Inflammatory macrophage treated with lipopolysaccharide for 4 hours (primary cell): ENCODE data around the gene ZNF212.

ENCODE experiments used
- DNase-seq: peaks from one replicate; pipeline ENCODE4 v3.0.0-alpha.2; 2020

Gene ZNF212

DNA sequence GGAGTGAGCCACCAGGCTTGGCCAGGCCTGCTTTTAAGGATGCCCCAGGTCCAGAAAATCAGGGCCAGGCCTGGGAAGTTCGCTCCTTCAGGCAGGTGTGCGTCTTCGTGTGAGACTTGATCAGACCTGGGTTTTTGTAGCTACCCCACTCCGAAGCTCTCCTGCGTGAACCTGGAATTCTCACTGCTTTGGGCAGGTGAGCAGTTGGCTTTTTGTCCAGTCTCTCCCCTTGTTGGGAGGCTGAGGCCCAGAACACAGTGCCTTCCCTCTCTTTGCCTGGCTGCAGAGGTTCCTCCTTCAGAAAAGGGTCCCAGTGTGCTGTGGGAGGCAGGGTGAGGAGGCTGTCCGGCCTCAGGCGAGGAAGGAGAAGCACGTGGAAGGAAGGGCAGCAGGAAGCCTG is 49.8 kb downstream of the ZNF212 start:
- DNase-seq: no peak

DNA sequence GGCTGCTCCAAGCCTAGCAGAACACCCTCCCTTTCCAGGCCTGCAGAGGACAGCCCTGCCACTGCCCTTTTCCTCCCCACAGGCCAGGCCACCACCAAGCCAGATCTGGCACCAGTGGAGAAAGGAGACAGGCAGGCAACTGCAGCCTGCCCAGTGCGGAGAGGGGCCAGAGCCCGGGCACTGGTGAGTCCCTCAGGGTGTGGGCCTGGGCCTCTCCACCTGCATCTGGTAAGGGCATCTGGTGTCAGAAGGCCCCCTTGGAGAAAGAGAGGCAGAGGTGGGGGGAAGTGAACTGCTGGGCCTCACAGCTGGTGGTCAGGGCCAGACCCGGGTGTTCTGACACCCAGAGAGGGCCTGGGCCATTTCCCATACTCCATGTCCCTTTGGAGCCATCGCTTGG is 50.4 kb downstream of the ZNF212 start:
- DNase-seq: no peak

DNA sequence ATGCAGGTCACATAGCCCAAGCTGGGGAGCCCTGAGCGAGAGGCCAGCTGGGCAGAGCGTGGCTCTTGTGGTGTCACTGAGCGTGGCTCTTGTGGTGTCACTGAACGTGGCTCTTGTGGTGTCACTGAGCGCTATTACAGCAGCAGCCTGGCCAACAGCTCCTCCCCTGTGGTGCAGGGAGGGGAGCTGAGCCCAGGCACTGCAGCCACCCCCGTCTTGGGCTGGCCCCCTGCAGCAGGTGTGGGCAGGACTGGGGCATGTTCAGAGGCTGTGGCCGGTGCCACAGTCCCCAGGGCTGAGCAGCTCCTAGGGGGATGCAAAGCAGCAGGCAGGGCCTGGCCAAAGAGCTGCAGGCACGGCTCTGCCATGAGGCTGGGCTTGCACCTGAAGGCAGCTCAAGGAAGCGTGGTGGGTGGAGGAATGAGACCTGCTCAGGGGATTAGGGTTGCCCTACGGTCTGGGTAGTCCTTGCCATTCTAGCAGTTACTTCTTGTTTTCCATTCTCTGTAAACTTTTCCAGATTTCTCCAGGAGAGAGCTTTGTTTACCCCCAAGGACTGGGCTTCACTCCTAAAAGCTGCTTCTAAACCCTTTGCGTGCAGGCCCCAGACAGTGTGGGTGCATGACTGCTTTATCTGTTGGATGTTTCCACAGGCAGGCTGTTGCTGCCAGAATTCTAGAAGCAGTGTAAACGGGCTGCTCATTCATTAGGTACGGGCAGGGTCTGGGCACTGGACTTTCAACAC is 51.8 kb downstream of the ZNF212 start:
- no peak for DNase-seq

DNA sequence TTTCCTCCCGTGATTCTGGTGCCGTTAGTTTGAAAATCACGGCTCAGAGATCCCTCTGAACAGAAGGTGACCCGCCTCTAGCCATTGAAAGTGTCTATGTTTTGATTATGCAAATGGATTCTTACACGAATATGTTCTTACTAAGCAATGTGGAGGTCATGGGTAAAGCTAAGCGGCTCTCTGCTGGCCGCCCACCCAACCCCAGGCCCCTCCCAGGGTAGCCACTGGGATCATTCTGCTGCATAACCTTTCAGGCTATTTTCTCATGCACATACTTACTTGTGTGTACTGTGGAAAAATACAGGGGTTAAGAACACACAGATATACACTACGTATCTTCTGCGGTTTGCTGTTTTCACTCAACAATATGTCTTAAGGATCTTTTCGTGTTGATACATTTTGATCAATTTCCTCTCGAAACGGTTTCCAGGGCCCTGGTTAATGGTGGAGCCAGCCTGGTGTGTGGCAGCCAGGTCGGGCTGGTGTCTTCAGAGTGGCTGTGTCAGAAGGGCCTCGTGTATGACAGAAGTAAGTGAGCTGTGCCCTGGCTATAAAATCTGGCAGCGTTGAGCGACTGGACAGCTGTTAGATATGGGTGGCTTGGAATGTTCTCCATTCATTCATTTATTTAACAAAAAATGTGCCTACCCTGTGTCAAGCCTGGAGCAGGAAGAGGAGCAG is 52.5 kb downstream of the ZNF212 start:
- no peak for DNase-seq

DNA sequence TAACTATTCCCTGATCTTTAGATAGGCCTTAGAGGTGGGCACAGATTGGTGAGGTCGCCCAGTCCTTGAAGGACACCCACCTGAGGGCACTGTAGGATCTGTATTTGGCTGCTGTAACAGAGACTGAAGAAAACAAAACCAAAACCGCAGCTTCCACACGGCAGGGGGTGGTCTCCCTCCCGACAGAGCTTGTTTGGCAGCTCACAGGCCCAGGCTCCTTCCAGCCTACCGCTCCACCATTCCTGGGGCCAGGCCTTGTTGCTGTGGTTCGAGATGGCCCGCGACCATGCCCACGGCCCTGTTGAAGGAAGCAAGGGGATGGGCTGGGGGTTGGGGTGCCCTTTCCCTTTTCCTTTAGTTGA is 53.0 kb downstream of the ZNF212 start:
- DNase-seq: no peak

DNA sequence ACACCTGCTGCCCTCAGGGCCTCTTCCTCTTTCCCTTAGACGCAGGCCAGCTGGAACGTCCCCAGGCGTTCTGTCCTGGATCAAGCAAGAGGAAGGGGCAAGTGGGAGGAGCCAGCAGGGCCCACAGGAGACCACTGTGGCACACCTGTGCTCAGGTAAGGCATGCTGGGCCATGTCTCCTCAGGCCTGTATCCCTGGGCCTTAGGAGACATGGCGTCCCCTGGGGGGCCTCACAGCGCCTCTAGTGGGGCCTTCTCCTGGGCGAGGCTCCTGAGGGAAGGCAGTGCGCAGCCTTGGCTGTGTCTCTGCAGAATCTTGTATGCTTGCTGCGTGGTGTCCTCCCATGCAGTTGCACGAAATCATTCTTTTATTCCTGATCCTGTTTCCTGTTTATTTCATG is 53.9 kb downstream of the ZNF212 start:
- DNase-seq: no peak

DNA sequence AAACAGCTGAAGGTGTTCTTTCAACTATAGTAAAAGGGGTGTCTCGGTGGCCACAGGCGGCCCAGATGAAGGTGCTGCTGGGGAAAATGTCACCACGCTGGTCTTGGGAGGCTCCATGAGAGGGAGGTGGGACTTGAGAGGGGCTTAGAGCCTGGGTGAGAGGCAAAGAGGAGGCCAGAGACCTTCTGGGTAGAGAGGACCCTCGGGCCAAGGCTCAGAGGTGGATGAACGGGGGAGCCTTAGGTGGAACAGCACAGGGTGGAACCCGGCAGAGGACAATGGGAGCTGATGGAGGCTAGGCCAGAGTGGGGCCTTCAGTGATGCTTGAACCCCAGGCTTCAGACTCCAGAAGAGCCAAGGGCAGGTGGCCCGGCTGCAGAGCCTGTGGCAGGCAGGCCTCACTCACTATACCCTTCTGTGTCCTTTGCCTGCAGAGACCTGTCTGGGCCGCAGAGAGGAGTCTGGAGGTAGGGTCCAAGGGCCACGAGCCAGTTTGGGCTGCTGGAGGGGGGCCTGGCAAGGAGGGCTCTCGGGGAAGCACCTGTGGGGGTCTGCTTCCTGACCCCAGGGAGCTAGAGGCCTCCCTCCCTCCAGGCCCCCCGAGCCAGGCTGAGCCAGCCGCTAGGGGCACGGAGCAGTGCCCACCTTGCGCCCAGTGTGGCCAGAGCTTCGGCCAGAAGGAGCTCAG is 54.6 kb downstream of the ZNF212 start:
- DNase-seq: no peak

DNA sequence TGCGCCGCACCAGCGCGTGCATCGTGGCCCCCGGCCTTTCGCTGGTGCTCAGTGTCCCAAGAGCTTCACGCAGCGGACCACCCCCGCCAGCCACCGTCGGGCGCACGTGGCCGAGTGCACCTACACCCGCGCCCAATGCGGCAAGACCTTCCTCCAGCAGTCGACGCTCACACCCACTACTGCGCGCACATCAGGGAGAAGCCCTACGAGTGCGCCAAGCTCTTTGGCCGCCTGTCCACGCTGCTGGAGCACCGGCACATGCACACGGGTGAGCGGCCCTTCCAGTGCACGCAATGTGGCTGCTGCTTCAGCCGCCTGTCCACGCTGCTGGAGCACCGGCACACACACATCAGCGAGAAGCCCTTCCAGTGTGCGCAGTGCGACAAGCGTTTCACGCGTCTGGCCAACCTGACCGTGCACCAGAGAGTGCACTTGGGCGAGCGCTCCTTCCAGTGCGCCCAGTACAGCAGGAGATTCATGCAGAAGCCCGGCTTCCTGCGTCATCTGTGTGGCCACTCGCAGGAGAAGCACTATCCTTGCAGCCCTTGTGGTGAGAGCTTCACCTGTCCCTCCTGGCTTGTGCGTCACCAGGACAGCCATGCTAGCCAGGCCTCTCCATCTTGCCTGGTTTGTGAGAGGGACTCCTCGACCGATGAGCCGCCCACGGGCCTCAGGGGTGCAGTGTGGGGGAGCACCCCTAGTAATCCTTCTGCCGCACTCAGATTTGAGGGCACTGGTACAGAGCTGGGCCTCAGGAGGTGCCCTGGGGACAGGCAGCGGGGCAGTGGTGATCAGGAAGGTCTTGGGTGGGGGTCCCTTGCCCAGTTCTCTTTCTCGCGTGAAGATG is 55.4 kb downstream of the ZNF212 start:
- no peak for DNase-seq

DNA sequence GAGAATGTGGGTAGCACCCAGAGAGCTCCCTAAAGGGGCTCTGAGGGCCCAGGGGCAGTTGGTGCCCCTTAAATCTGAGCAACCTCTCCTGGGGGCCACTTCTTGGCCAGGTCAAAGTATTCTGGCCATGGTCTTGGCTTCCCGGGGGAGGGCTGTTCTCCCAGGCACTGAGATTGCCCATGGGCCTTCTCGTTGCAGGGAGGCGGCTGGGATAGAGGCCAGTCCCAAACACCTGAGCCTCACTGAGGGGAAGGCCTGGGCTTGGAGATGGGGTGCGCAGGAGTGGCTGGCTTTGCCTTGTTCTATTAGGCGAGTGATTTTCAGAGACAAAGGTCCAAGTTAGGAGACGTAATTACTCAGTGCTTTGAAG is 56.0 kb downstream of the ZNF212 start:
- no peak for DNase-seq

DNA sequence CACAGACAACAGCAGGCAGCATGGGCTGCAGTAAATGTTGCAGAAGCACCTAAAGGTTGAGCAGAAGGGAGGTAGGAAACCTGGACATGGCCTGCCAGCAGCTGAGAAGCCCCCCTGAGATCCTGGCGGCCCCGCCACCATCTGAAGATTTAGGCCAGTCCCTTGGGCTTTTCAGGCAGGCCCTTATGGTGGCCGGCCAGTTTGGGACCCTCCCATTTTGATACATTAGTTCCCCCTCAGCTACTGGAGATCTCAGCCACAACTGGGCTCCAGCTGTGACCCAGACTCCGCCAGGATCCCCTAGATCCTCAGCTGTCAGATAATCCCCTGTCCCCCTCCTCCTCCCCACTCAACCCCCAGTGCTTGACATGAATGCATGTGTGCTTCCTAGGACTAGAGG is 56.9 kb downstream of the ZNF212 start:
- DNase-seq: no peak

DNA sequence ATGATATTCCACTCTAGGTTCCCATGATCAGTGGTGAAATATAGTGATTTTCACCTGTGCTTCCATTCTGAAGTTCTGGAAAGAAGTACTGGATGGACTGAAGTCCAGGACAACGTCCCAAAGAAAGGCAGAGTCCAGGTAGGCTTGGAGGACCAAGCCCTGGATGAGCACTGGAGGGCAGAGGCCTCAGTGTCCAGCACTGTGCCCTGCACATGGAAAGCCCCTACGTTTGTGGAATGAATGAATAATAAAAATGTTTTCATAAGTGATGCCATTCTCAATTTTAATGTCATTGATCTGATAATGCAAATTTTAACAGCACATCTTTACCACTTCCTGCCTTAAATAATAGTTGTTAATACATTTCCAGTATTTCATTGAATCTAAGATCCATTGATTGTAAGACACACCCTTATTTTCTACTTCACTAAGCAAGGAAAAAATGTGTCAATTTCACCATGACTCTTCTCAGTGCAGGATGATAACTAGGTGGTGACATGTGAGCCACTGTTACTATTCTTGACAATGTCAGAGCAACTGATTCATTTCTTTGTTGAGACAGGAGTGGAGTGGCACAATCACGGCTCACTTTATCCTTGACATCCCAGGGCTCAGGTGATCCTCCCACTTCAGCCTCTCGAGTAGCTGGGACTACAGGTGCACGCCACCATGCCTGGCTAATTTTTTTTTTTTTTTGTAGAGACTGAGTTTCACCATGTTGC is 57.7 kb downstream of the ZNF212 start:
- DNase-seq: no peak

DNA sequence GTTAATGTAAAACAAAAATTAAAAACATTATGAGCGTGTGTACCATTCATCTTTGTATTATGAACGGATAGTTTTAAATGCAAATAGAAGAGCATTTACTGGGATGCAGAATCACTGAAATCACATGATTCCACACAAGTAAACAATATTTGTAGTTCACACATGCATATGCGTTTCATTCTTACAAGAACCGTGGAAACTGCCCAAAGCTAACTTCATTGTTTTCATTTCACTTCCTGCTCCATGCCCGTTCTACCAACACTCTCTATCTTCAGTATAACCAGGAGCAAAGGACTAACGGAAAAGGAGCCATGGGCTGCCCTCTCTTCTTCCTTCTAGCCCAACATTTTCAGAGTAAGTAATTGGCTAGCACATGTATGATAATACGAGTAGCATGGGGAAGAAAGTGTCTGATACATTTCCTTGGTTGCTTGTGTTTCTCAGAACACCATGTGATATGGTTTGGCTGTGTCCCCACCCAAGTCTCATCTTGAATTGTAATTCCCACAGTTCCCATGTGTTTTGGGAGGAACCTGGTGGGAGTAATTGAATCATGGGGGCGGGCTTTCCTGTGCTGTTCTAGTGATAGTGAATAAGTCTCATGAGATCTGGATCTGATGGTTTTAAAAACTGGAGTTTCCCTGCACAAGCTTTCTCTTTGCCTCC is 61.3 kb downstream of the ZNF212 start:
- no peak for DNase-seq

DNA sequence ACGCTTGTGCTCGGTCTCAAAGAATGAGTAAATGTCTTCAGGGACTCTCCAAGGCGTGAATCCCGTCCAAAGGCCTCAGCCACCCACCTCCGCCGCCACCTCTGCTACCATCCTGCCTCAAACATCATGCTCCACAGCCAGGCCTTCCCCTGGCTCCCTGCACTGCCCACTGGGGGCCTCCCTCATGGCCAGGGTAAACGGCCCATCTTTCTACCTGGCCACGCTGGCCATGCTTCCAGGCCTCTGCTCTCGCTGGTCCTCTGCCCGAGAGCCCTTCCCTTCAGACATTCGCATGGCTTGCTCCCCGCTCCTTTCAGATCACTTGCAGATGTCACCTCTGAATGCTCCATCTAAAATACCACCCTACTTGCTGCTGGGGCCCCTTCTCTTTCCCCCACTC is 62.8 kb downstream of the ZNF212 start:
- no peak for DNase-seq

DNA sequence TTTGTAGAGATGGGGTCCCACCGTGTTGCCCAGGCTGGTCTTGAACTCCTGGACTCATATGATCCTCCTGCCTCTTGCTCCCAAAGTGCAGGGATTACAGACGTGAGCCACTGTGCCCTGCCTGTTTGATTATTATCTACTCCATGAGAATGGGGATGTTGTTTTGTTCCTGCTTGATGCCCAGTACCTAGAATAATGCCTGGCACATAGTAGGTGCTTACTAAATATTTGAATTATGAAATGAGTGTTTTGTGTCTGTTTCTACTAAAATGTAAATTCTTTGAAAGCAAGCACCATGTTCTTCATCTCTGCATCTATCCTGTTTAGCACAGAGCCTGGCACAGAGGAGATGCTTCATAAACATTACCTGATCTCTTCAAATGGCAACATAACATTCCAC is 63.4 kb downstream of the ZNF212 start:
- DNase-seq: no peak

DNA sequence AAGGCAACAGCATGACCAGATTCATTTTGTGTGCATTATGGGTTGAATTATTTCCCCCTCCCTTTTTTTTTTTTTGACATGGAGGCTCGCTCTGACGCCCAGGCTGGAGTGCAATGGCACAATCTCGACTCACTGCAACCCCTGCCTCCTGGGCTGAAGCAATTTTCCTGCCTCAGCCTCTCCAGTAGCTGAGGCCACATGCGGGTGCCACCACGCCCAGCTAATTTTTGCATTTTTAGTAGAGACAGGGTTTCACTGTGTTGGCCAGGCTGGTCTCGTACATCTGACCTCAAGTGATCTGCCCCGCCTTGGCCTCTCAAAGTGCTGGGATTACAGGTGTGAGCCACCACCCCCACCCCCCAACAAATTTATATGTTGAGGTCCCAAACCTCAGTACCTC is 64.6 kb downstream of the ZNF212 start:
- no peak for DNase-seq
